NCI-H1436 treated with DMSO at 0.1 percent for 48 hours (cell line): ENCODE data around the gene CHCHD6.
"Not testable (repeated sequence)": the region's sequence is repeated elsewhere in the genome, so short reads cannot be mapped to it uniquely, and the experiment has no call there.

Source experiments
- DNase-seq: peaks from one replicate; lab custom pipeline; 2025; lab: John Stamatoyannopoulos, UW

The CHCHD6 gene

DNA sequence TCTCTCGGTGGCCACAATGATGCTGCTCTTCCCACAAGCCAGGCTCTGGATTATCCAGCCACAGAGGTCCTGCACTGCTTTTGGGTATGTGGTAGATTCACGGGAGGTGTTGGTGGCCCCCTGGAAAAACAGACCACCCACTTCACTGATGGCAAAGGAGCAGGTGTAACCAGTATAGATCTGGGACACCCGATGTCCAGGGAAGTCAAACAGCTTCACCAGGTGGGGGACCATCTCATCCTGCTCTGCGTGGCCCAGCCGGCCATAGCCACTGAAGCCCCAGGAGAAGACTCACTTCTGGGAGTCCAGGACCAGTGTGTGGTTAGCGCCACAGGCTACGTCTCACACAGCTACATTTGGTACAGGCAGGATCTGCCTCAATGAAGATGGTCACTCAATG is 62.6 kb downstream of the CHCHD6 start:
- DNase-seq: no peak

DNA sequence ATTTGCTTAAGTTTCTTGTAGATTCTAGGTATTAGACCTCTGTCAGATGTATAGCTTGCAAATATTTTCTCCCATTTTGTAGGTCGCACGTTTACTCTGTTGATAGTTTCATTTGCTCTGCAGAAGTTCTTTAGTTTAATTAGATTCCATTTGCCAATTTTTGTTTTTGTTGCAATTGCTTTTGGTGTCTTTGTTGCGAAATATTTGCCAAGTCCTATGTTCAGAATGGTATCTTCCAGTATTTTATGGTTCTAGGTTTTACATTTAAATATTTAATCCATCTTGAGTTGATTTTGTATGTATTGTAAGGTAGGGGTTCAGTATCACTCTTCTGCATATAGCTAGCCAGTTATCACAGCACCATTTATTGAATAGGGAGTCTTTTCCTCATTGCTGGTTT is 64.9 kb downstream of the CHCHD6 start:
- DNase-seq: no peak

- no peak for DNase-seq
Measured at GRCh38 chr3:126770096-126770495, 66.1 kb downstream of the CHCHD6 start.

GRCh38 chr3:126773167-126773566 is 69.1 kb downstream of the CHCHD6 start:
- no peak for DNase-seq

DNA sequence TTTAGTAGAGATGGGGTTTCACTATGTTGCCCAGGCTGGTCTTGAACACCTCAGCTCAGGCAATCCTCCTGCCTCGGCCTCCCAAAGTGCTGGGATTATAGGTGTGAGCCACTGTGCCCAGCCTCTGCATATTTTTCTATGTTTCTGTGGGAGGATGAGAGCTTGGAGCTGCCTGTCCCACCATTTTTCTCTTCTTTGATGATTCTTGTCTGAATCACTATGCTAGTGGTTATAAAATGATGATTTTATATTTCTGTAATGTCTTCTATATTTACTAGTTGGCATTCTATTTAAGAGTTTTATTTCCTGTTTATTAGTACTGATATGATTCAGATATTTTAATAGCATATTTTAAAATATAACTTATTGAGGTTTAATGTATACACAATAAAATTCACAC is 69.7 kb downstream of the CHCHD6 start:
- DNase-seq: no peak

DNA sequence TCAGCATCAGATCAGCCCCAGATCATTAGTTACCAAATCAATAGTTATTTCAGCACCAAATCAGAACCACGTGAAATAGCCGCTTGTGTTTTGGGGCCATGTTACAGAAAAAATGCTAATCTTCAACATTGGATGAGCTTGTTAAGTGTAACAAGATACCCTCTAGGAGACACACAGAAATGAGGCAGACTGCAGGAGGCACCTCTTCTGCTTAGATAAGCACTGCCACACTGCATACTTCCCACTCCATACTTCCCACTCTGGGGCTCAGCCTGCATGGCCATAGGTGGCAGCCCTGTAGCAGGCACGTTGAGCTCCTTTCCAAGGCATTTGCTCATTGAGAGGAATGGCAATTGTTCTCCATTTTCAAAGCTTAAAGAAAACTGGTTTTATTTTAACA is 73.3 kb downstream of the CHCHD6 start:
- no peak for DNase-seq

GRCh38 chr3:126780666-126781065 is 76.6 kb downstream of the CHCHD6 start:
- no peak for DNase-seq

DNA sequence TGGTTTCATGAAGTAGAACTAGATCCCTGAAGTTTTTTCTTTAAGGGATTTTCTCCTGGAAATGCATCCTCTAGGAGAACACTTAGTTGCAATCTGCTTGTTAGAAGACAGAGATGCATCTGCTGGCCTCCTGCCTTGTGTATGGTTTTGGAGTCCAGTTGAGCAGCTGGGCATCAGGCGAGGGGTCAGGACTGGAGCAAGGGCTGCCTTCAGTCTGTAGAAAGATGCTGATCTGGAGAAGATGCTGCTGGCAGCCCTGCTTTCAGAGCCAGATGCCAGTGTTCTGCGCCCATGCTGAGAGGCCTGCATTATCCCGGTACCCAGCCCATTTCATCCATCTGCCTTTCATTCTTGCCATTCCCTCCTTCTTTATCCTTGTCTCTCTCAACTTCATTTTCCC is 77.4 kb downstream of the CHCHD6 start:
- no peak for DNase-seq

- no peak for DNase-seq
Measured at GRCh38 chr3:126781889-126782491, 78.0 kb downstream of the CHCHD6 start.

- no peak for DNase-seq
Measured at GRCh38 chr3:126782536-126782935, 78.5 kb downstream of the CHCHD6 start.

GRCh38 chr3:126784254-126784653 is 80.2 kb downstream of the CHCHD6 start:
- DNase-seq: no peak

GRCh38 chr3:126791320-126791719 is 87.3 kb downstream of the CHCHD6 start:
- not testable (repeated sequence) for DNase-seq

DNA sequence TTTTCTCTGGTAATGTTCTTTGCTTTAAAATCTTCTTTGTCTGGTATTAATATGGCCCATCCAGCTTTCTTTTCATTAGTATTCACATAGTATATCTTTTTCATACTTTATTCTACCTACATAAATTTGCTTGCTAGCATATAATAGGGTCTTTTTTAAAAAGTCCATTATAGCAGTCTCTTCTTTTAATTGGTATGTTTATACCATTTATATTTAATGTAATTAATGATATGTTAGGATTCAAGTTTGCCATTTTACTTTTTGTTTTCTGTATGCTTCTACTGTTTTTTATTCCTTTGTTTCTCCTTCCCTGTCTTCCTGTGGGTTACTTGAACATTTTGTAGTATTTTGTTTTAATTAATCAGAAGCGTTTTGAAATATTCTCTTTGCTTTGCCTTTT is 89.0 kb downstream of the CHCHD6 start:
- DNase-seq: no peak

DNA sequence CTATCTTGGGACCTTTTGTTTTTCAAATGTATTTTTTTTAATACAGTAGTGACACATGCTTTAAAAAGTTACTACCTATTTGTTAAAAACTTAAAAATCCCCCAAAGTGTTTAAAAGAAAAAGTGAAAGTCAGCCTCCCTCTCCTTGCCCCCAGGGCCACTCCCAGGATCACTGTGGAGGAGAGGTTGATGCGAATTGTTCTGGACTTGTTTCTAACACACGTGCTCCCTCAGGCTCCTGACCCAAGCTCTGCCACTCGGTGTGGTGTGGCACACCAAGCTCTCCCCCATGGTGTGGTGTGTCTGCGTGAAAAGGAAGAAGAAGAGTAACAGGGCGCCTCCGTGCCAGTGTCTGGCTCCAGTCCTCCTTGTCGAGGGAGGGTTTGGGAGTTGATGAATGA is 93.5 kb downstream of the CHCHD6 start:
- DNase-seq: no peak

DNA sequence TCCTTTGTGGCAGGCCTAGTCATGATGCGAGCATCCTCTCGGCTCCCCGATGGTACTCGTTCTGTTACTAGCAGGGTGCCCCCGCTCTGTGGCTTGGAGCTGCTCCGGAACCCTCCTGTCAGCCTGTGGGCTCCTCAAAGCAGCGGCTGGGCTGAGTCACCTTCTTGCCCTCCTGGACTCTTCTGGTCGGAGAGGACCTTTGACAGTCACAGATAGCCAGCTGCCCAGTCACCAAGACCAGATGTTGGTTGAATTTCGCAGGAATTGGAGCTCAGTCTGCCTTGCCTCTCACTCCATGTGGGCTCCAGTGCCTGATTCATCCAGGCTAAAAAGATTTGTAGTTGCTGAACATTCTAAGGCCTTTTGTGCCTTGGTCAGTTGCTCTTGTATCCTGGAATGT is 94.5 kb downstream of the CHCHD6 start:
- DNase-seq: no peak

GRCh38 chr3:126799099-126799498 is 95.1 kb downstream of the CHCHD6 start:
- DNase-seq: no peak

DNA sequence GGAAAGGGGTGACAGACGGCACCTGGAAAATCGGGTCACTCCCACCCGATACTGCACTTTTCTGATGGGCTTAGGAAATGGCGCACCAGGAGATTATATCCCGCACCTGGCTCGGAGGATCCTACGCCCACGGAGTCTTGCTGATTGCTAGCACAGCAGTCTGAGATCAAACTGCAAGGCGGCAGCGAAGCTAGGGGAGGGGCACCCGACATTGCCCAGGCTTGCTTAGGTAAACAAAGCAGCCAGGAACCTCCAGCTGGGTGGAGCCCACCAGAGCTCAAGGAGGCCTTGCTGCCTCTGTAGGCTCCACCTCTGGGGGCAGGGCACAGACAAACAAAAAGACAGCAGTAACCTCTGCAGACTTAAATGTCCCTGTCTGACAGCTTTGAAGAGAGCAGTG is 97.3 kb downstream of the CHCHD6 start:
- not testable (repeated sequence) for DNase-seq

DNA sequence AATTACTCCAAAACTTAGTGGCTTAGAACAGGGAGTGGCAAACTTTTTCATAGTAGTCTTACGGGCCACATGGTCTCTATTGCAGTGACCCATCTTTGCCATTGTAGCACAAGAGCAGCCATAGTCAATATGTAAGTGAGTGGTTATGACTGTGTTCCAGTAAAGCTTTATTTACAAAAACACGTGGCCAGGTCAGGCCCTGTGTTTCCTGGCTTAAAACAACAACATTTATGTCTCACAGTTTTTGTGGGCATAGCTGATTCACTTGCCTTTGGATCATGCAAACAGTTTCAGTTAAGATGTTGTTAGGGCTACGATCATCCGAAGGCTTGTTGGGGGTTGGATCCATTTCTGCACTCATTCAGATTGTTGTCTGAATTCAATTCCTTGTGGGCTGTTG is 103.8 kb downstream of the CHCHD6 start:
- DNase-seq: no peak

GRCh38 chr3:126811530-126811929 is 107.5 kb downstream of the CHCHD6 start:
- no peak for DNase-seq

- no peak for DNase-seq
Measured at GRCh38 chr3:126816298-126816697, 112.3 kb downstream of the CHCHD6 start.

DNA sequence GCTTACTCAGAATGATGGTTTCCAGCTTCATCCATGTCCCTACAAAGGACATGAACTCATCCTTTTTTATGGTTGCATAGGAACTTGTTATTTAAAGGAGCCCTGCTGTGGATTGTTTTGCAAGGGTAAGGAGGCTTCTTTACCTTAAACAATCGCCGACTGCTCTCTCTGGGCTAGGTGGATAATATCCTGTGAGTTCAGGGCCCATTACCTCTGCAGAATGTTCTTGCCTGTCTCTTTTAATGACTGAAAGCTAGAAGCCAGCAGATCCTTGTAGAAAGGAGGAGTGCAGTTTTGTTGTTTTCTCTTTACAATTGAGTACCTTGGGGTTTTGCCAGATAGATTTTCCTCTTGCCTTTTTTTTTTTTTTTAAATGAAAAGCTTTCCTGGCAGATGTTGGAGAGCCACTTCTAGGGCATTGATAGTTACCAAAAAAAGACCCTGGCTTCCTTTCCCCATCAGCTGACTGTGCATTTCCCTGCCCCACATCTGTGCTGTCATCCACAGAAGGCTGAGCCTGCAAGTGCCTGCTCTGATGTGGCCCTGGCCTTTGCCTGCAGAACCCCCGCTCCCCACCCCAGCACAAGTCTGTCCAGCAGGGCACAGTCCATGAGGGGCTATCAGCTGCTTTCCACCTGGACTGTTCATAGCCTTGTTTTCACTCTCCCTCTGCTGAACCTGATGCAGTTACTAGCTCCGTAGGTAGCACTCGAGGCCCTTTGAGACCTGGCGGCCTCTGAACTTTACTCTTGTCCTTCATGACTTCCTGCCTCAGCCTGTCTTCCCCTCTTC is 113.1 kb downstream of the CHCHD6 start:
- no peak for DNase-seq

GRCh38 chr3:126817781-126818180 is 113.7 kb downstream of the CHCHD6 start:
- DNase-seq: no peak

DNA sequence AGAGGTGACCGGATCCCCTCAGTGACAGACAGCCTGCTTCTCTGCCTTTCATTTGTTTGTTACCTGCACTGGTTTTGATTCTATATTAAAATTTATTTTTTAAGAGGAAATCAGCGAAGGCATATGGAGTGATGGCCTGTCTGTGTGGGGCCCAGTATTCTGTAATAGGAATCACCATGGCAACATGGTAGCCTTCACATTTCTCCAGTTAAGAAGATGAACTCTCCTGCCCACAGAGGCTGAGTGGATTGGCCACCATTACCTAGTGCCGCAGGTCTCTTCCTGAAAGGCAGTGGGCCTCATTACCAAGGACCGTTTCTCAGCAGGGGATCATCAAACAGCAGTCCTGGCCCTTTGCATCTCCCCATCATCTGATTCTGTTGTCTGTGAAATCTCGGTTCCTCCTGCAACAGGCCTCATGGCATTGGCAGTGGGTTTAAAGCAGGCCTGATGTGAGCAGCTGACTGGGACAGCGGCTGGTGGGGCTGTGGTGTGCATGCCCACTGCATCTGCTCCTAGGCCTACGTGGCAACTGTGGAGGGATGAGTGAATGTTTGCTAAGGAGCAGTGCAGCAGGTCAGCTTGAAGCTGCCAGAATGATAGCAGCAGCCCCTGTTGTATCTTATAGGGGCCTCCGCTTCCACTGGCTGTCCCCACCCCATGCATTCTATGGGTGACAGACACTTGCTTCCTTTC is 114.5 kb downstream of the CHCHD6 start:
- no peak for DNase-seq
